ENCODE data around the gene TNIP1.
A peak's percentile ranks its signal among the peaks of the same experiment; 100 is the strongest.

TNIP1 gene

DNA sequence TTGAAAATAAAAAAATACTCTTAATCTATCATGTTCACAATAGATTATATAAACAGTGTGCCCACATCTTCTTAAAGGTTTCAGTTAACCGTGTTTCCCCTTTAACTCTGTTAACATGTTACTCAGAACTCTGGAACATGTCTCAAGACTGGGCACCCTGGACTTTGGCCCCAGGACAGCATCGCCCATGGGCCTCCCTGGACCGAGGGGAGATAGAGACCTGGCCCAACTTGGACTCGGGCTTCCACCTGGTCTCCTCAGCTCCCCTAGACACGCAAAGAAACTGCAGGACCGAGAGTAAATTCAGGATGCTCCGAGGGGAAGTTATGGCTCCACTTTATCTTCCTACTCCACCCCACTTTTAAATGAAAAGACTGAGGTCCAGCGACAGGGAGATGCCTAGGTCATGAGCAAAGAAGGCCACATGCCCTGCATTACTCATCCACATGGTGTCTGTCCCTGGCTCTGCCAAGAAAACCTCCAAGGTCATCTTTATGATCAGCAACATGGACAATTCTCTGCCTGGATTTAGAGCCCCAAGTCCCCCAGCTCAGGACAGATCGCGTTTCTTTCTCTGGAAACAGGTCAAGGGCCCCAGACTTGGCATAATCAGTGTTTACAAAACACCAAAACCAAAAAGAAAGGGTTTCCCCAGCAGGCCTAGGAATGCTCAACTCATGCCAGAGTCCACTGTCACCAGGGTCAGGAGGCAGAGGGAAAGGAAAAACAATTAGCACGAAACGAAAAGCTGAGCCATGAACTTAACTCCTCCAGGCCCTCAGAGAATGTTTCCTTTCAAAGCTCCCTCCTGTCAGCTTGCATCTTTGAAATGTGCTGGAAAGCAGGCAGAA lies 43.0 kb downstream of the TNIP1 start:
- DNase-seq, result no peak

DNA sequence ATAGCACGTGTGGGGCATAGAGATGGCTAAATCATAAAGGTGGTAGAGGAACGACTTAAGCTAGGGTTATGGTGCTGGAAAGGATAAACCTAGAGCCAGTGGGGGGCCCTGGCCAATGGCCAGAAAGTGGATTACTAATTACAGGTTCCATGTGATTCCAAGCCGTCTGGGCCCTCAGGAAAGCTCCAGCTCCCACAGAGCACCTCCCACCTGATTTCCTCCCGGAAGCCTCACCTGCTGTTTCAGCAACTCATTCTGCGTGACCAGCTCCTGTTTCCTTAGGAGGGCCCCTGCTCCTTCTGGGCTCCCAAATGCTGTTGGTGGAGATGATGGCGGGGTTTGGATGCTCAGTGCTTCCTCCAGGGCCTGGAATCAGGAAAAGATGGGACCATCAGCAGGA lies 44.3 kb downstream of the TNIP1 start:
- no peak for DNase-seq

DNA sequence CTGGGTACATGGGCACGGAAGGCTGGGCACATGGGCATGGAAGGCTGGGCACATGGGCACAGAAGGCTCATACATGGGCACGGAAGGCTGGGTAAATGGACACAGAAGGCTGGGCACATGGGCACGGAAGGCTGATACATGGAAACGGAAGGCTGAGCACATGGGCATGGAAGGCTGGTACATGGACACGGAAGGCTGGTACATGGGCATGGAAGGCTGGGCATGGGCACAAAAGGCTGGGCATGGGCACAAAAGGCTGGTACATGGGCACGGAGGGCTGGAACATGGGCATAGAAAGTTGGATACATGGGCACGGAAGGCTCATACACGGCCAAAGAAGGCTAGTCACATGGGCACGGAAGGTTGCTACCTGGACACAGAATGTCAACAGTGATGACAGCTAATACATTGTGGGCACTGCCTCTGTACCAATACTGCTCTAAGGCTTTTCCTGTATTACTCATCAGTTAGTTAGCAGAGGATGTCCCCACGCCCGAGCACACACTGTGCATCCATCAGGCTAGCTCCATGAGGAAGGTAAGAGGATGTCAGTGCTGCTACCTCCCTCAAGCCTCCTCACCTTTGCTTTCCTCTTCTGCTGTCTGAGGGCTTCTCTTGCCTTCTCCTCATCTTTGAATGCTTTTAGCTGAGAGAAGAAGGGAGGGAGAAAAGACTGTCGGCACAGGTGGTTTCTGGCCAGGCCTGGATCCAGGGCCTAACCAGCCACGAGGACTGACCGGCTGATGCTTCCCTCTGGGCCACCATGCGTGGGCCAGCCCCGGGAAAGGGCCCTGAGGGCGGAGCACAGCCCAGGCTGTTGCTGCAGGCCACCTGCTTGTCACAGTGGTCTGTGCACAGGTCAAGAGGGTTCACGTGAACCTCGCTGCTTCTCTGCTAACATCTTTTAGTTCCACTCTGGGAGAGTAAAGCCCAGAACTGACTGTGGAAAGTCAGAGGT lies 46.1 kb downstream of the TNIP1 start:
- no peak for DNase-seq

DNA sequence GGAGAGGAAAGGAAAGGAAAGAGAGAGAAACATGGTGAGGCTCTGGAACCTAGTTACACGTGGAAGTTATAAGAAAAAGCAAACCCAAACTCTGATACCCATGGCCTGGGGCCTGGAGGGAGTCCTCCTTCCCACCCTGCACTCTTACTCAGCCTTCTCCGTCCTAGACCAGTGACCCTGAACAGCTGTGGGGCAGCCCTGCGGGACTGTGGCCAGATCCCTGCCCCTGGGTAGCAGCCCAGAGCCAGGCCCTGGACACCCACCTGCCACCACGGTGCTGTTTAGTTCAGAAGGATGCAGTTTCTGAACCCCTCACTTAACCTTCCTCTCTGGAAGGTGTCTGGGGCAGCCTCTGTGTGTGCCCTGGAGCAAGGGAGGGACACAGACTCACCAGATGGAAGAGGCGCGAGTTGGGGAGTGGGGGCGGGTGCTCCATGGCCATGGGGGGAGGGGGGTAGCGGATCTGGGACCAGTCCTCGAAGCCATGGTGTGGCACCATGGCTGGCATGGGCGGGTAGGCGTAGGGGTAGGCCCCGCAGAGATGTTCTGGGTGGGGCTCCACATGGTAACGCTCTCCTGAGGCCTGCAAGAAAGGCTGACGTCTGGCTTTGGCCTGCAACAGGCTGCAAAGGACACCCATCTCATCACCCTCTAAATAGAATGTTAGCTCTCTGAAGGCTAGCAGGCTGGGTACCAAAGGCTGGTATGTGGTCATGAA lies 47.5 kb downstream of the TNIP1 start:
- no peak for DNase-seq

DNA sequence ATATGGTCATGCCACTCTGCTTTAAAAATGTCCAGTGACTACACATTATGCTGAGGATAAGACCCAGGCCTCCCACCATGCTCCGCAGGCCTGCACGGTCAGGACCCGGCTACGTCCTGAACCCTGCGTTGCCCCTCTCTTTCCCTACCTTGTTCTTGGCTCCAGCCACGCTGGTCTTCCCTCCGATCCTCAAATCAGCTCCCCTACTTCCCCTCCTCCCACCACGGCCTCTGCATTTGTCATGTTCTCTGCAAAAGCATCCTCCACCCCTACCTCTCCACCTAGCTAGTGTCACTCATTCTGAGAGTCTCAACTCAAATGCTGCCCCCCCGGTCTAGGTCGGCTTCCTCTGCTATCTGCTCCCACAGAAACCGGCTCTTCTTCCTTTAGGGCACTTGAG lies 49.3 kb downstream of the TNIP1 start:
- no peak for DNase-seq

DNA sequence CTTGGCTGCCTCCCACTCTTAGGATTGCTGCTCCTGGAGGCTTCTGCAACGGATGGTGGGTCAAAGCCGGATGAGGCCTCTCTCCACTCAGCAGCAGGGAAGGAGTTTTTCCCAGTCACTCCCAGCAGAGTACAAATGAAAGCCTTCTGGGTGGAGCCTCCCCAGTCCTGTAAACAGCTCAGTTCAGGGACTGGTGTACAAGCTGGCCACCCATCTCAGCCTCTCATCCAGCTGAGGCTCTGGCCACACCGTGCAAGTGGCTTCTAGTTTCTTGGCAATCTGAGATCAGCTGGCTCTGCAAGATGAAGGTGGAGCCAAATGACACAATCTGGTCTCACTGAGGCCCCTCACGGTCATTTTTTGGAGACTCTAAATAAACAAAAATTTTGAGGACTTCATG lies 50.5 kb downstream of the TNIP1 start:
- DNase-seq, result no peak

DNA sequence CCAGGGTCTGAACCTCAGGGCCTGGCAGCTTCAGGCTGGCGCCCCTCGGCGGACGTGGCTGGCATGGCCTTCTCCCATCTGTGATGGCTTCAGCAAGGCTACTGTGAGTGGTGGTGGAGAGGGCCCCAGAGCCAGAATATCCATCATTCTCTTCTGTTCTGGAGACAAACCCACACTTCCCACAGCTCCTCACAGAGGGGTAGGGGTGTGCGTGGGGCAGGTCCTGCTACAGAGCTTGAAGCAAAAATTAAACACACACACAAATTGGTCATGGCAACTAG lies 50.8 kb downstream of the TNIP1 start:
- DNase-seq, result no peak

DNA sequence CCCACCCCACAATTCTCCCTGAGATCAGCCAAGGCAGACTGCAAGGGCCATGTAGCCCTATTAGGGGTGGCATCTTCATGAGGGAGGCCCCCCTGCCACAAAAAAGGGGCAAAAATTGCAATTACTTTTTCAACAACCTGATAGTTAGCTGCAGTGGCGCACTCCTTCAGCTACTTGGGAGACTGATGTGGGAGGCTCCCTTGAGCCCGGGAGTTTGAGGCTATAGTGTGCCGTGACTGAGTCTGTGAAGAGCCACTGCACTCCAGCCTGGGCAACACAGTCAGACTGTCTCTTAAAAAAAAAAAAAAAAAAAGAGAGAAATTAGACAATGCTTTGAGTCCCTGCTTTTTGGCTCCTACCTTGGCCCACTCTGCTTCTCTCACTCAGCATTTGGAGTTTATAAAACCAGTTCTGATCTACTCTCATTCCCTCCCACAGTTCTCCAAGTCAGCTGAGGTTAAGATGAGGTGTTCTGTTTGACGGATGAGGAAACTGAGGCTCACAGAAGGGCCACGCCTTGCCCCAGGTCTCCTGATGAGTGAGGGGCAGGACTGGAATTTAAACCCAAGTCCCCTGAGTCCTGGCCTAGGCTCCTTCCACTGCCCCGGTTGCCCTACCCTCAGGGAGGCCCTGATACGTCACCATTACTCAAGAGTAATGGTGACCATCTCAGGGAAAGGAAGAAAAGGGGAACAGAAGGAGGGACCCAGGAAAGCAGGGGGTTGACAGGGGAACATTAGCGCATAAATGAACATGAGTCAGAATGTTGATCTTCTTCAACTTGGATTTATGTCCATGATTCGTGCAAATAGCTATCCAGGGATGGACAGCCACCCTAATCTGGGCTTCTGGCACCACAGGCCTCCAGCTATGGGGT lies 51.4 kb downstream of the TNIP1 start:
- DNase-seq, result no peak

DNA sequence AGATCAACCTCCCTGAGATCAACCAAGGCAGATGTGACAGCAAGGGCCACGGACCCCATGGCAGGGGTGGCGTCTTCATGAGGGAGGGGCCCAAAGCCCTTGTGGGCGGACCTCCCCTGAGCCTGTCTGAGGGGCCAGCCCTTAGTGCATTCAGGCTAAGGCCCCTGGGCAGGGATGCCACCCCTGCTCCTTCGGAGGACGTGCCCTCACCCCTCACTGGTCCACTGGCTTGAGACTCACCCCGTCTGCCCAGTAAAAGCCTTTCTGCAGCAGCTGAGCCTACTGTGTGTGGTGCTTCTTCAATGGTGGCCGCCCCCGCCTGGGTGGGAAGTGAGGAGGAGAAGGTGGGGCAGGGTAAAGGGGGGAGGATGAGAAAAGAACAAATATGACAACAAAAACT lies 52.1 kb downstream of the TNIP1 start:
- DNase-seq, result no peak

DNA sequence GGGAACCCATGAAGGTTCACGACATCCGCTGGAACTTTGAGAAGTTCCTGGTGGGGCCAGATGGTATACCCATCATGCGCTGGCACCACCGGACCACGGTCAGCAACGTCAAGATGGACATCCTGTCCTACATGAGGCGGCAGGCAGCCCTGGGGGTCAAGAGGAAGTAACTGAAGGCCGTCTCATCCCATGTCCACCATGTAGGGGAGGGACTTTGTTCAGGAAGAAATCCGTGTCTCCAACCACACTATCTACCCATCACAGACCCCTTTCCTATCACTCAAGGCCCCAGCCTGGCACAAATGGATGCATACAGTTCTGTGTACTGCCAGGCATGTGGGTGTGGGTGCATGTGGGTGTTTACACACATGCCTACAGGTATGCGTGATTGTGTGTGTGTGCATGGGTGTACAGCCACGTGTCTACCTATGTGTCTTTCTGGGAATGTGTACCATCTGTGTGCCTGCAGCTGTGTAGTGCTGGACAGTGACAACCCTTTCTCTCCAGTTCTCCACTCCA lies 52.8 kb downstream of the TNIP1 start:
- no peak for DNase-seq

DNA sequence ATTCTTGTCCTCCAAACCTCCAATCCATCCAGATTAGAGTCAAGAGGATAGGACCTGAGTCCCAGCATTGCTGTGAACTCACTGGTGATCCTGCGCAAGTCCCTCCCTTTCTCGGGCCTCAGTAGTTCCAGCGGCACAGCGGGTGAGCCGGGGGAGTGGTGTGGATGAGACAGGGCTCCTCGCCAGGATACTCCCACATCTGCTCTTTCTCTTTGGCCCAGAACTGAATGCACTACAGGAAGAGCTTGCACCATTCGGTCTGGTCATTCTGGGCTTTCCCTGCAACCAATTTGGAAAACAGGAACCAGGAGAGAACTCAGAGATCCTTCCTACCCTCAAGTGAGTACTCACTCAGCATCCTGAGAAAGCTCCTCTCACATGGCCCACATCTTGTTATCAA lies 54.2 kb downstream of the TNIP1 start:
- DNase-seq, result no peak

DNA sequence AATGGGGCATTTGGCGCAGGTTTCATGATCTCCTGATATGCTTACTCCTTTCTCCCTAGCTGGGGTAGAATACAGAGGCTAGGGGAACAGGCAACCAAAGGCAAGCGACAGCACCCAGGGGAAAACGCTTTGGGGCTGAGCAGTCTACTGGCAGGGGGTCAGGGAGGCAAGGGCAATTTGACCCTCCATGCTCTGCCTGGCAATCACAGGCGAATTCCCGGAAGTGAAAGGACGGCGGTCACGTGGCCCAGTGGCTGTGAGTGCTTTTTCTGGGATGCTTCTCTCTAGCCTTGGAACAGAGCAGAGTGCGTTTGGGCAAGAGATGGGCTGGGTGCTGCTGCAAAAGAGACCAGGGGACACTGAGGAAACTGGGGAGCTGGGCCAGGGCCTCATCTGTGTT lies 54.7 kb downstream of the TNIP1 start:
- no peak for DNase-seq

DNA sequence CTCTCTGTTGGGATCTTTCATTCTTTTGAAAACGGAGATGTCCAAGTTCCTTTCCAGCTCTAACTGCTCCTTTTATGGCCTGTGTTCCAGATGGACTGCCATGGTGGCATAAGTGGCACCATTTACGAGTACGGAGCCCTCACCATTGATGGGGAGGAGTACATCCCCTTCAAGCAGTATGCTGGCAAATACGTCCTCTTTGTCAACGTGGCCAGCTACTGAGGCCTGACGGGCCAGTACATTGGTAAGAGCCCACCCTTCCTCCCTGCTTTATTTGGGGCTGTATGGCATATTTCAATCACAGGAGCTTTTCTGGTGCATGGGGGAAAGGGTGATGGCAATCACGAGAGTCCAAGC lies 55.6 kb downstream of the TNIP1 start:
- no peak for DNase-seq

DNA sequence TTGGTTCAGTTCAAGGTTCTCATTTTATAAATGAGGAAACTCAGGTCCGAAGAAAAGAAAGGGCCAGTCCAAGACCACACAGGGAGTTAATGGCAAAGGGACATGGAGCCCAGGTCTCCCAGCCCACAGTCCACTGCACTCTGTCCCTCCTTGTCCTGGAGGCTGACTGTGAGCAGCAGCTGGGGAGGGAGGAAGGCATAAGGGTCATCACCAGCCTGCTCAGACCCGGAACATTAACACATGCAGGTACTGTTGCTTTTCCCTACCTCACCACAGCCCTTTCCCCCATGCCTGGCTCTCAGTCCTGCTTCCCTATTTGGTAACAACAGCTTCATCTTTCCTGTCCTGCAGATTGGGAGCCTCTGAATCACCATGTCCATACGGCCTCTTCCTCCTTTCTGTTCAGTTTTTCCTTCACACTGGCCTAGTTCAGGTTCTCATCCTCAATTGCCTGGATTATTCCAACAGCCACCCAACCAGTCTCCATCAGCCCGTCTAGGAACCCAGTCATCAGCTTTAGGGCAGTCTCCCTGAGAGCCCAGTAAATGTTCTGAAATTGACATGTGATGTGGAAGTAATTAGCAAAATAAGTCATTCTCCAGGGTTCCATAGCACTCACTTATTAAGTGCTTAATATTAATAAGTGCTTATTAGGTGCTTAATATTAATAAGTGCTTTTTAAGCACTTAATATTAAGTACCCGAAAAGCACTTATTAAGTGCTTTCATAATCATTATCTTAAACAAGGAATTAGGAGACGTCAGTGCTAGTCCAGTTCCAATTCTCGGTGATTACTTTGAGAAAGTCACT lies 56.2 kb downstream of the TNIP1 start:
- no peak for DNase-seq

DNA sequence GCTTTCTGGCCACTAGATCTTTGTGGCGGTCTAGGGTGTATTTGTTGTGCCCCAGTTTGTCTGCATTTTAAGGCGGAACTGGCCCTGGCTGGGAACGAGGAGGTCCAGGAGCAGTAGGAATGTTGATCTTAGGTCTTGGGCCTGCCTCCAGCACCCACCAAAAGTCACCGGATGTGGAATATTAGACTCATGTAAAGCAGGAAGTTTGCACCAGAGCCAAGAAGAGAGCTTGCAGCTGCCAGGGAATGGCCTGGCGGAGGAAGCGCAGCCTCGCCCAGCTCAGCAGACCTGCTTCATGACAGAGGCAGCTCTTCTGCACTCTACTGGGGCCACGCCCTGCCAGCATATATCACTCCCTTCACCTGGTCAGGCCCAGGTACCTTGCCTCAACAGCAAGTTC lies 57.2 kb downstream of the TNIP1 start:
- no peak for DNase-seq

DNA sequence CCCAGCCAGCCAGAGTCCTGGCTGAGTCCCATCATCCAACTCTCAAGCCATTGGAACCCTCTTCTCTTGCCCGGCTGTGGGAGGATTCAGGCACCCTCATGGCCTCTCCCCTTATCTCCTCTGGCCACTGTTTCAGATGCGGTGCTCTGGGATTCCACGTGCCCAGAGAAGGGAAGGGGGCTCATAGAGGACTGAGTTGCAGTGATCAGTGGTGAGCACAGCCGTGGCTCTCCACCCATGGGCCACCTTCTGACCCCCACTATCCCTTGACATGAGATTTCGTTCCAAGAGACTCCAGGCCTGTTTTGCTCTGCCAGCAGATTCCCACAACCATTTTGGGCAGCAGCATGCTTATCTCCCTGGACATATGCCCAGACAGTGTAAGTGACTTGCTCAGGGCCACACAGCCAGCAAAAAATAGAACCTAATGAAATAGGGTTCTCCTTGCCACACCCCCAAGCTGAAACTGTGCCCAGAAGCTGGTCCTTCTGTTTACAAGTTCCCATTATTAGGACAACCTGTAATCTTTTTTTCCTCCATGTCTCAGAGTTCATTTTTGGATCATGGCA lies 57.7 kb downstream of the TNIP1 start:
- DNase-seq, result no peak

DNA sequence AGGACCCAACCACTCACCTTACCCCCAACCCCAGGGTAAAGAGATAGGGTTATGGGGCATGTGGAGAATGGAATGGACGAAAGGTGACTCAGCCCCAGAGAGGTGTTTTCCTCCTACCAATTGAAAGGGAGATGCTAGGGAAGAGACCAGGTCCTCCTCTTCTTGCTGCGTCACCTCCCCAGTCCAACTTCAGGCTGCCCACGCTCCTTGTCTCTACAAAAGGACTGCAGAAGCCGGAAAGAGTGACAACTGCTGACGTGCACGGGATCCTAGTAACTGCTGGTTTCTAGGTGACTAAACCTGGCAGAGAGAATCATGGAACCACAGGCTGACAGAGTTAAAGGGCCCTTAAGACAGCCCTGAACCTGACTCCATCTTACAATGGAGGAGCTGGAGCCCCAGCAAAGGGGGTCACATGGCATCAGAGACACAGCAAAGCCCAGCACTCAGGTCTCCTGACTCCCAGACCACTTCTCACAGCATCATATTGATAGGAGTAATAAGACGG lies 58.3 kb downstream of the TNIP1 start:
- no peak for DNase-seq

DNA sequence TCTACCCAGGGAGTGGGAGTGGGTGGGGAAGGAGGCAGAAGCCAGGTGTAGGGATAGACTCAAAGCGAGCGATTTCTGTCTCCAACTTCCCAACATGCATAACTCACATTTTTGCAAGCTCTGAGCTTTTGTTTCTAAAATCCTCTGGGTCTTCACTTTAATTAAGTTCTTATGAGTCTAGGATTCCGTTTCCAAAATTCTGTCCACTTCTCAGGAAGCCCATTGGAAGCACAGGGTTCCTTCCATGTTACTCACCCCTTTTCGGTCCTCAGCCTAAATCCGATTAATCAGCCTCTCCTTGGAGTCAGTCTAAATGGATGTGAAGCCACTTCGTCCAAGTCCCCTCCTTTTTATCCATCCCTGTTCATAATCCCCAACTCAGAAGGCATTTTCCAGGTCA lies 59.1 kb downstream of the TNIP1 start:
- DNase-seq, result no peak

DNA sequence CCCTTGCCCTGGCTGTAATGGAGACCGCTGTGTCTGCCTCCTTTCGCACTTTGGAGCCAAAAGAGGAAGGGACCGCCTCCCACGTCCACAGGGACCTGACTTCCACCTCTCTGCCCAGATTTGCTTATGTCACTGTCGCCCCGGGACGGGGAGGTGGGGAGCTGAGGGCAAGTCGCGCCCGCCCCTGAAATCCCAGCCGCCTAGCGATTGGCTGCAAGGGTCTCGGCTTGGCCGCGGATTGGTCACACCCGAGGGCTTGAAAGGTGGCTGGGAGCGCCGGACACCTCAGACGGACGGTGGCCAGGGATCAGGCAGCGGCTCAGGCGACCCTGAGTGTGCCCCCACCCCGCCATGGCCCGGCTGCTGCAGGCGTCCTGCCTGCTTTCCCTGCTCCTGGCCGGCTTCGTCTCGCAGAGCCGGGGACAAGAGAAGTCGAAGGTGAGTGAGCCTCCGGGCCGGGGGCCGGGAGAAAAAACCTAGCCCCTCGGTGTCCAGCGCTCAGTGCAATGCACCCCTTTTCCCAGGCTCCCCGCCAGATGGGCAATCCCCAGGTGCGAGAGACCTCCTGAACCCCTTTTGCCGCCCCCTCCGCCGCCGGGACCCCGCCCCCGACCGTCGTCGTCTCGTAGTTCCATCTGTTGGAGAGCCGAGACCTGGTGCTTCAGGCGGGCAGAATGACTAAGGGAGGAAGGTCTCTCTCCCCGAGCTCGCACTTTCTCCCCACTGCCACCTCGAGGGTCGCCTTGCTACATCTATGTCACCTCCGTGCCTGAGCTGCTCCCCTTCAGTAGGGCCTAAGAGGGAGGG lies 60.3 kb downstream of the TNIP1 start, which contains the start of gene GPX3:
TSS of gene GPX3 (plus strand) at position 288 of the 807 bp plus-strand sequence. CDS start at position 352, 64 bp downstream.
- DNase-seq, result peak; percentile 35

DNA sequence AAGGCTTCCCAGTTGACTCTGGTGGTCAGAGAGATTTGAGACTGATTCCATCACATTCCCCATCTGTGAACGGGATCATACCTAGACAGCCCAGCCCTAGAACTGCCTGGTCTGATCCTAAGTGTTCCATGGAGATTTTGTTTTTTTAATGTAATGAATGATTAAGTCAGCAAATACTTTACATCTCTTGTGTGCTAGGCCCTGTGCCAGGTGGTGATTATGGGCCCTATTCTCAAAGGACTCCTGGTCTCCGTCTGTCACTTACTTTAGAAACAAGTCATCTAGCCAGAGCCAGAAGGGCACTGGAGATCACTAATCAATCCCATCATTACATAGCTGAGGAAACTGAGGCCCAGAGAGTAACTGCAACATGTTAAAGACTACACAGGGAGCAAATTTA lies 61.5 kb downstream of the TNIP1 start:
- no peak for DNase-seq
